ENCODE results near the gene CLCNKA. TPM values are rescaled to one million over a fixed set of nuclear protein-coding genes. Genes with fewer than 3 reads are reported as not detected.

CLCNKA gene
- total RNA-seq, 1 experiment from 2014 or later = not detected

GRCh38 chr1:16013220-16013907 is 8.5 kb upstream of the CLCNKA start:
- ATAC-seq (peak; percentile 12; the same call in 1 of the 2 replicates), DNase-seq (peak; percentile 36)
- Histone ChIP-seq H4K20me1 (ENCODE audit: low read length) (no peaks in the 10 kb centered on the region), H3K9ac (ENCODE audit: low read length) (no peak overlapping the region; the same call in 1 of the 2 replicates), H3K9me3 (ENCODE audit: low read length) (no peaks in the 10 kb centered on the region), H3K9me2 (replicated peaks; ENCODE audit: low read length) (no peaks in the 10 kb centered on the region), H3F3A (ENCODE audit: low read length, unreplicated experiment) (no peaks in the 10 kb centered on the region), H3K36me3 (ENCODE audit: low read depth, low read length) (no peaks in the 10 kb centered on the region), H3K4me1 (ENCODE audit: insufficient read depth, low read length) (peaks cover 6% of the 10 kb centered on the region), H3K79me2 (ENCODE audit: low read length) (no peaks in the 10 kb centered on the region), H3K27ac (ENCODE audit: low read length) (no peak overlapping the region), H3K27me3 (ENCODE audit: low read length) (no peaks in the 10 kb centered on the region), H2AFZ (ENCODE audit: low read length) (peak overlapping the region; percentile 72; the same call in 1 of the 2 replicates), H3K4me3 (ENCODE audit: low read length) (peak overlapping the region; percentile 58; the same call in 1 of the 2 replicates), H3K4me2 (ENCODE audit: low read length) (peak overlapping the region; percentile 81)
- no TSS peak for BruUV-seq (replicated peaks)
- POLR2A ChIA-PET (ENCODE audit: unreplicated experiment) = no interaction called here
- intact Hi-C loops (cut with micrococcal nuclease) = no loop called here
- TF ChIP-seq EZH2phosphoT487 (IDR thresholded peaks at IDR 0.05; ENCODE audit: borderline replicate concordance, low read length) (no peak), EZH2 (IDR thresholded peaks at IDR 0.05; ENCODE audit: low read length, unreplicated experiment) (no peak), CTCF (conservative IDR thresholded peaks at IDR 0.05; ENCODE audit: low read depth, low read length) (no peak)
- CTCF ChIA-PET = no interaction called here

- ATAC-seq = no peak
- H3K9me2 ChIP-seq (replicated peaks; ENCODE audit: low read length) = no peaks in the 10 kb centered on the region
- no peaks in the 10 kb centered on the region for H4K20me1 ChIP-seq (ENCODE audit: low read length)
- H2AFZ ChIP-seq (ENCODE audit: low read length) = no peak overlapping the region
- H3K9ac ChIP-seq (ENCODE audit: low read length) = no peak overlapping the region
- H3K4me3 ChIP-seq (ENCODE audit: low read length) = no peak overlapping the region
- BruUV-seq (replicated peaks) = no TSS peak
- no peaks in the 10 kb centered on the region for H3K27me3 ChIP-seq (ENCODE audit: low read length)
- no peaks in the 10 kb centered on the region for H3F3A ChIP-seq (ENCODE audit: low read length, unreplicated experiment)
- no peak overlapping the region for H3K4me2 ChIP-seq (ENCODE audit: low read length)
- H3K27ac ChIP-seq (ENCODE audit: low read length) = no peak overlapping the region
- ChIA-PET CTCF (no interaction called here), POLR2A (ENCODE audit: unreplicated experiment) (no interaction called here)
- H3K36me3 ChIP-seq (ENCODE audit: low read depth, low read length) = no peaks in the 10 kb centered on the region
- TF ChIP-seq CTCF (conservative IDR thresholded peaks at IDR 0.05; ENCODE audit: low read depth, low read length) = no peak
- H3K9me3 ChIP-seq (ENCODE audit: low read length) = no peaks in the 10 kb centered on the region
- DNase-seq = no peak
- peaks cover 6% of the 10 kb centered on the region for H3K4me1 ChIP-seq (ENCODE audit: insufficient read depth, low read length)
- intact Hi-C loops (cut with micrococcal nuclease) = no loop called here
- H3K79me2 ChIP-seq (ENCODE audit: low read length) = no peaks in the 10 kb centered on the region
These were observed 8.0 kb upstream of the CLCNKA start for GRCh38 chr1:16013908-16014258.

- Histone ChIP-seq H3K27ac (ENCODE audit: low read length) (no peak overlapping the region), H4K20me1 (ENCODE audit: low read length) (no peaks in the 10 kb centered on the region), H3K27me3 (ENCODE audit: low read length) (no peaks in the 10 kb centered on the region), H3K9me3 (ENCODE audit: low read length) (no peaks in the 10 kb centered on the region), H3K79me2 (ENCODE audit: low read length) (no peaks in the 10 kb centered on the region), H3K4me3 (ENCODE audit: low read length) (no peak overlapping the region), H3K9me2 (replicated peaks; ENCODE audit: low read length) (no peaks in the 10 kb centered on the region), H3F3A (ENCODE audit: low read length, unreplicated experiment) (no peaks in the 10 kb centered on the region), H3K36me3 (ENCODE audit: low read depth, low read length) (no peaks in the 10 kb centered on the region), H3K4me2 (ENCODE audit: low read length) (no peak overlapping the region), H3K4me1 (ENCODE audit: insufficient read depth, low read length) (peaks cover 6% of the 10 kb centered on the region), H2AFZ (ENCODE audit: low read length) (no peak overlapping the region), H3K9ac (ENCODE audit: low read length) (no peak overlapping the region)
- ChIA-PET POLR2A (ENCODE audit: unreplicated experiment) (no interaction called here), CTCF (no interaction called here)
- DNase-seq (no peak), ATAC-seq (no peak)
- TF ChIP-seq EZH2 (IDR thresholded peaks at IDR 0.05; ENCODE audit: low read length, unreplicated experiment) (no peak), CTCF (conservative IDR thresholded peaks at IDR 0.05; ENCODE audit: low read depth, low read length) (no peak), EZH2phosphoT487 (IDR thresholded peaks at IDR 0.05; ENCODE audit: borderline replicate concordance, low read length) (no peak)
- intact Hi-C loops (cut with micrococcal nuclease) = no loop called here
- BruUV-seq (replicated peaks) = no TSS peak
These were observed 7.0 kb upstream of the CLCNKA start for GRCh38 chr1:16014509-16015482.

All from PC-3 (cell line).